GM12878 (cell line): ENCODE results near the gene BCLAF1.

Experiments
- EGR1 ChIP-seq, 2 experiments: IDR thresholded peaks; 1 replicate in 1 of 2; 2 replicates in 1 of 2; pipeline ENCODE4 v1.6.1; 2011 to 2012; ENCODE audit warnings: low read depth in 2 of 2, low read length in 2 of 2, borderline replicate concordance in 1 of 2, mild to moderate bottlenecking in 1 of 2, moderate library complexity in 1 of 2
- FOXM1 ChIP-seq: IDR thresholded peaks from 2 replicates; pipeline ENCODE4 v1.6.1; 2012; ENCODE audit warnings: low read depth, mild to moderate bottlenecking, inconsistent platforms, low read length, moderate library complexity
- HDAC6 ChIP-seq: fragments of 200-600 bp; sonication (generic); IDR thresholded peaks from one replicate; pipeline ENCODE4 v1.8.0; 2017; ENCODE audit warnings: antibody characterized with exemption; ENCODE audit not compliant: unreplicated experiment
- POLR2AphosphoS2 ChIP-seq: IDR thresholded peaks from 2 replicates; pipeline ENCODE4 v1.6.1; 2011; ENCODE audit warnings: low read depth, mild to moderate bottlenecking, low read length, improper control_type of control experiment, moderate library complexity
- RCOR1 ChIP-seq: conservative IDR thresholded peaks from 2 replicates; pipeline ENCODE4 v1.6.1; 2012; ENCODE audit warnings: low read depth, low read length, improper control_type of control experiment
- REST ChIP-seq: IDR thresholded peaks from 2 replicates; pipeline ENCODE4 v1.6.1; 2012; ENCODE audit warnings: mild to moderate bottlenecking, low read depth, low read length
- ZNF622 ChIP-seq: fragments of 450-650 bp; IDR thresholded peaks from 2 replicates; pipeline ENCODE4 v1.6.1; 2017; ENCODE audit warnings: mild to moderate bottlenecking, inconsistent platforms
- TF ChIP-seq, protein P1 (sequence below), 3 experiments: IDR thresholded peaks in 2 of 3; conservative IDR thresholded peaks in 1 of 3; 2 replicates each; pipeline ENCODE4 v1.5.1; 2011; ENCODE audit warnings: low read depth in 3 of 3, low read length in 3 of 3, mild to moderate bottlenecking in 3 of 3, control low read depth in 2 of 3, moderate library complexity in 2 of 3, inconsistent platforms in 1 of 3, mixed read lengths in 1 of 3; ENCODE audit not compliant: control insufficient read depth in 2 of 3, insufficient read depth in 1 of 3; ENCODE audit errors: extremely low read depth in 1 of 3
- TF ChIP-seq, protein P2 (sequence below): fragments of 450-650 bp; IDR thresholded peaks from 2 replicates; pipeline ENCODE4 v1.6.1; 2016; ENCODE audit warnings: mild to moderate bottlenecking

DNA sequence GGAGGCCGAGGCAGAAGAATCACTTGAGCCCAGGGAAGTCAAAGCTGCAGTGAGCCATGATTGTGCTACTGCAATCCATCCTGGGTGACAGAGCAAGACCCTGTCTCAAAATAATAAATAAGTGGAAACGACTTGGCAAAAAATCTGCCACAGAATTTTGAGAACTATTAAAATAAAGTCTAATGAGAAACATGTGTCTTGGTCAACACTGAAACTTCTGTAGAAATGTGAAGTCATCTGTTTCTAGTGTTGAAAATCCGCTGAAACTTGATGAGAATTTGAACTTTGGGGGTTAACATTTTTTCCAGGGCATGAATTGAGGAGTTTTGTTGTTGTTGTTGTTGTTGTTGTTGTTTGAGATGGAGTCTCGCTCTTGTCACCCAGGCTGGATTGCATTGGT, 29.0 kb upstream of the BCLAF1 start:
- TF ChIP-seq POLR2AphosphoS2 = no peak
- no peak for TF ChIP-seq FOXM1
- no peak for TF ChIP-seq EGR1 (IDR thresholded peaks at IDR 0.05; ENCODE audit: borderline replicate concordance in 1 of 2, low read depth in 2 of 2, low read length in 2 of 2)
- TF ChIP-seq, protein P1, sequence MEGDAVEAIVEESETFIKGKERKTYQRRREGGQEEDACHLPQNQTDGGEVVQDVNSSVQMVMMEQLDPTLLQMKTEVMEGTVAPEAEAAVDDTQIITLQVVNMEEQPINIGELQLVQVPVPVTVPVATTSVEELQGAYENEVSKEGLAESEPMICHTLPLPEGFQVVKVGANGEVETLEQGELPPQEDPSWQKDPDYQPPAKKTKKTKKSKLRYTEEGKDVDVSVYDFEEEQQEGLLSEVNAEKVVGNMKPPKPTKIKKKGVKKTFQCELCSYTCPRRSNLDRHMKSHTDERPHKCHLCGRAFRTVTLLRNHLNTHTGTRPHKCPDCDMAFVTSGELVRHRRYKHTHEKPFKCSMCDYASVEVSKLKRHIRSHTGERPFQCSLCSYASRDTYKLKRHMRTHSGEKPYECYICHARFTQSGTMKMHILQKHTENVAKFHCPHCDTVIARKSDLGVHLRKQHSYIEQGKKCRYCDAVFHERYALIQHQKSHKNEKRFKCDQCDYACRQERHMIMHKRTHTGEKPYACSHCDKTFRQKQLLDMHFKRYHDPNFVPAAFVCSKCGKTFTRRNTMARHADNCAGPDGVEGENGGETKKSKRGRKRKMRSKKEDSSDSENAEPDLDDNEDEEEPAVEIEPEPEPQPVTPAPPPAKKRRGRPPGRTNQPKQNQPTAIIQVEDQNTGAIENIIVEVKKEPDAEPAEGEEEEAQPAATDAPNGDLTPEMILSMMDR (IDR thresholded peaks at IDR 0.05 in 2 of 3, conservative IDR thresholded peaks at IDR 0.05 in 1 of 3; ENCODE audit: control insufficient read depth in 2 of 3, extremely low read depth in 1 of 3, insufficient read depth in 1 of 3, low read depth in 3 of 3, low read length in 3 of 3) = no peak
- TF ChIP-seq HDAC6 = no peak
- no peak for TF ChIP-seq REST
- no peak for TF ChIP-seq ZNF622
- TF ChIP-seq, protein P2, sequence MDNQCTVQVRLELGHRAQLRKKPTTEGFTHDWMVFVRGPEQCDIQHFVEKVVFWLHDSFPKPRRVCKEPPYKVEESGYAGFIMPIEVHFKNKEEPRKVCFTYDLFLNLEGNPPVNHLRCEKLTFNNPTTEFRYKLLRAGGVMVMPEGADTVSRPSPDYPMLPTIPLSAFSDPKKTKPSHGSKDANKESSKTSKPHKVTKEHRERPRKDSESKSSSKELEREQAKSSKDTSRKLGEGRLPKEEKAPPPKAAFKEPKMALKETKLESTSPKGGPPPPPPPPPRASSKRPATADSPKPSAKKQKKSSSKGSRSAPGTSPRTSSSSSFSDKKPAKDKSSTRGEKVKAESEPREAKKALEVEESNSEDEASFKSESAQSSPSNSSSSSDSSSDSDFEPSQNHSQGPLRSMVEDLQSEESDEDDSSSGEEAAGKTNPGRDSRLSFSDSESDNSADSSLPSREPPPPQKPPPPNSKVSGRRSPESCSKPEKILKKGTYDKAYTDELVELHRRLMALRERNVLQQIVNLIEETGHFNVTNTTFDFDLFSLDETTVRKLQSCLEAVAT = no peak
- TF ChIP-seq RCOR1 = no peak
